HepG2 (cell line): ENCODE results near the gene VAC14. TPM values are rescaled to one million over a fixed set of nuclear protein-coding genes. Genes with fewer than 3 reads are reported as not detected.
A peak's percentile ranks its signal among the peaks of the same experiment; 100 is the strongest.

Source experiments
- DR1 ChIP-seq: sonication (generic); formaldehyde crosslinking; IDR thresholded peaks from 2 replicates; pipeline ENCODE4 v1.8.0; 2021; ENCODE audit warnings: mild to moderate bottlenecking, missing genetic modification reagents, inconsistent platforms
- HDAC2 ChIP-seq: sonication (generic); formaldehyde crosslinking; IDR thresholded peaks from 2 replicates; pipeline ENCODE4 v1.4.0; 2020; ENCODE audit warnings: missing genetic modification reagents
- HOXA5 ChIP-seq: sonication (generic); formaldehyde crosslinking; IDR thresholded peaks from 2 replicates; pipeline ENCODE4 v1.4.0; 2020; ENCODE audit warnings: missing genetic modification reagents
- KDM4B ChIP-seq: sonication (generic); formaldehyde crosslinking; IDR thresholded peaks from 2 replicates; pipeline ENCODE4 v1.4.0; 2020; ENCODE audit warnings: missing genetic modification reagents
- MIER3 ChIP-seq: IDR thresholded peaks from 2 replicates; pipeline ENCODE4 v1.6.1; 2016; ENCODE audit warnings: missing compliant biosample characterization, borderline replicate concordance
- PHF20 ChIP-seq: sonication (generic); formaldehyde crosslinking; IDR thresholded peaks from 2 replicates; pipeline ENCODE4 v1.5.0; 2020; ENCODE audit warnings: mild to moderate bottlenecking, missing genetic modification reagents
- SP2 ChIP-seq: sonication (generic); formaldehyde crosslinking; IDR thresholded peaks from 2 replicates; pipeline ENCODE4 v1.5.1; 2020; ENCODE audit warnings: mild to moderate bottlenecking, missing genetic modification reagents
- ZFP1 ChIP-seq: IDR thresholded peaks from 2 replicates; pipeline ENCODE4 v1.6.1; 2016
- ZNF33A ChIP-seq: sonication (generic); formaldehyde crosslinking; IDR thresholded peaks from 2 replicates; pipeline ENCODE4 v1.5.1; 2020; ENCODE audit warnings: missing genetic modification reagents, mild to moderate bottlenecking, moderate library complexity, borderline replicate concordance
- ZNF446 ChIP-seq: sonication (generic); formaldehyde crosslinking; IDR thresholded peaks from 2 replicates; pipeline ENCODE4 v1.5.0; 2020; ENCODE audit warnings: mild to moderate bottlenecking, missing genetic modification reagents
- polyA plus RNA-seq, 8 experiments: library from polyadenylated mRNA; depleted of rRNA in 3 of 8; stranded (reverse) in 7 of 8; unstranded in 1 of 8; fragments of >200 nt; fragmentation: Illumina TruSeq in 4 of 8; extraction: Trizol in 4 of 8; gene quantifications; 2 replicates each; pipeline versions ENCODE4 v1.2.1 to v1.2.3, GENCODE V29; 2011 to 2016; ENCODE audit warnings: low read depth in 4 of 8, missing spikeins in 1 of 8, mixed read lengths in 1 of 8; ENCODE audit not compliant: insufficient read depth in 1 of 8
- total RNA-seq, 5 experiments: library from RNA; depleted of rRNA; stranded (reverse); fragments of >200 nt; fragmentation: Illumina TruSeq; extraction: Trizol; gene quantifications; 2 replicates each; pipeline ENCODE4 v1.2.3, GENCODE V29; 2016; ENCODE audit warnings: low read depth in 1 of 5
- TF ChIP-seq, protein P1 (sequence below): sonication (generic); formaldehyde crosslinking; IDR thresholded peaks from 2 replicates; pipeline ENCODE4 v1.8.0; 2022; ENCODE audit warnings: missing genetic modification reagents, mild to moderate bottlenecking, moderate library complexity, borderline replicate concordance
- TF ChIP-seq, protein P2 (sequence below): sonication (generic); formaldehyde crosslinking; IDR thresholded peaks from 2 replicates; pipeline ENCODE4 v1.4.0; 2020; ENCODE audit warnings: low read depth, mild to moderate bottlenecking, missing genetic modification reagents
- TF ChIP-seq, protein P3 (sequence below): sonication (generic); formaldehyde crosslinking; conservative IDR thresholded peaks from 2 replicates; pipeline ENCODE4 v1.4.0; 2020; ENCODE audit warnings: missing genetic modification reagents
- TF ChIP-seq, protein P4 (sequence below): sonication (generic); formaldehyde crosslinking; IDR thresholded peaks from 2 replicates; pipeline ENCODE4 v1.4.0; 2020; ENCODE audit warnings: missing genetic modification reagents, borderline replicate concordance
- TF ChIP-seq, protein P5 (sequence below): sonication (generic); formaldehyde crosslinking; IDR thresholded peaks from 2 replicates; pipeline ENCODE4 v1.5.0; 2020; ENCODE audit warnings: missing genetic modification reagents
- TF ChIP-seq, protein P6 (sequence below): sonication (generic); formaldehyde crosslinking; IDR thresholded peaks from 2 replicates; pipeline ENCODE4 v1.4.0; 2020; ENCODE audit warnings: missing genetic modification reagents, mild to moderate bottlenecking, borderline replicate concordance

VAC14 gene
- total and polyA plus RNA-seq, 2 of the 13 experiments (the other 11 are each of a cell fraction or from before 2014, with no cell fraction given) = 23.5 to 24.6 TPM

DNA sequence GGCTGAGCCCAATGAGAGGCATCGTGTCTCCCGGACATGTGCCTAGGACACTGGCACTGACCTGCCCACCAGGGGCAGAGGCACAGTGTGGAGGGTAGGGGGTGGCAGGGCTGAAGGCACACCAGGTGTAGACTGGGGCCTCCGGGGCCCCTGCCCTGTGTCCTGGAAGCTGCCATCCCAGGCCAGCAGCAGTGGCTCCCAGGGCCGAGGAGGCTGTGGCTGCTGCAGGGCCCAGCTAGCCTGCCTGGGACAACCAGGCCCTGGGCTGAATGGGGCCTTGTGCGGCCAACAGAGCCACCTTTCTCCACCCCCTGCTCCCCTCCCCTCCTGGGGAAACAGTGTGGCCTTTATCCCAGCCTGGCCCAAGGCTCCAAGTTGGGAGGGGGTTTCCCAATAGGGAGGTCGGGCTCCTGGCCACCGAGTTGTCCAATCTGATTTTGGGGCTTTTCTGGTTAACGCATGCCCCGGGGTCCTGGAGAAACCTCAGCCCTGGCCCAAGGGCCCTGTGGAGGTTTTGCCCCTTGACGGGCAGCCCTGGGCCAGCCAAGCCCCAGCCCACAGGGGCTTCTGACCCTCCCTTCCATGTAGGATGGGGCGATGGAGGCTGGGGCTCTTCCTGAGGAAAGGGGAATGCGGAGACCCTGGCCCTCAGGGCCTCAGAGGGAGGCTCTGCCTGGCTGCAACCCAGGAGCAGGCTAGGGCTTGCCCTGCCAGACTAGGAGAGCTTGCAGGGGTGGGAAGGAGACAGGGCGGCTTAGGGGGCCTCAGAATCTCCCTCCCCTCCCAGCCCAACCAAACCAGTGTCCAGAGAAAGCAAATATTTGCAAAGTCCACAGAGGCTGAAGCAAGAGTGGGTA lies 119.3 kb downstream of the VAC14 start (continued):
- peak; percentile 75; the same call in 1 of the 2 replicates for TF ChIP-seq HOXA5 (CRISPR knock-in tag)
- TF ChIP-seq KDM4B (CRISPR knock-in tag) = no peak; the same call in 1 of the 2 replicates
- no peak for TF ChIP-seq SP2 (CRISPR knock-in tag)
- peak; percentile 91; the same call in 1 of the 2 replicates for TF ChIP-seq HDAC2 (CRISPR knock-in tag)
- TF ChIP-seq, protein P1, sequence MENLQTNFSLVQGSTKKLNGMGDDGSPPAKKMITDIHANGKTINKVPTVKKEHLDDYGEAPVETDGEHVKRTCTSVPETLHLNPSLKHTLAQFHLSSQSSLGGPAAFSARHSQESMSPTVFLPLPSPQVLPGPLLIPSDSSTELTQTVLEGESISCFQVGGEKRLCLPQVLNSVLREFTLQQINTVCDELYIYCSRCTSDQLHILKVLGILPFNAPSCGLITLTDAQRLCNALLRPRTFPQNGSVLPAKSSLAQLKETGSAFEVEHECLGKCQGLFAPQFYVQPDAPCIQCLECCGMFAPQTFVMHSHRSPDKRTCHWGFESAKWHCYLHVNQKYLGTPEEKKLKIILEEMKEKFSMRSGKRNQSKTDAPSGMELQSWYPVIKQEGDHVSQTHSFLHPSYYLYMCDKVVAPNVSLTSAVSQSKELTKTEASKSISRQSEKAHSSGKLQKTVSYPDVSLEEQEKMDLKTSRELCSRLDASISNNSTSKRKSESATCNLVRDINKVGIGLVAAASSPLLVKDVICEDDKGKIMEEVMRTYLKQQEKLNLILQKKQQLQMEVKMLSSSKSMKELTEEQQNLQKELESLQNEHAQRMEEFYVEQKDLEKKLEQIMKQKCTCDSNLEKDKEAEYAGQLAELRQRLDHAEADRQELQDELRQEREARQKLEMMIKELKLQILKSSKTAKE = peak; percentile 79
- TF ChIP-seq, protein P2, sequence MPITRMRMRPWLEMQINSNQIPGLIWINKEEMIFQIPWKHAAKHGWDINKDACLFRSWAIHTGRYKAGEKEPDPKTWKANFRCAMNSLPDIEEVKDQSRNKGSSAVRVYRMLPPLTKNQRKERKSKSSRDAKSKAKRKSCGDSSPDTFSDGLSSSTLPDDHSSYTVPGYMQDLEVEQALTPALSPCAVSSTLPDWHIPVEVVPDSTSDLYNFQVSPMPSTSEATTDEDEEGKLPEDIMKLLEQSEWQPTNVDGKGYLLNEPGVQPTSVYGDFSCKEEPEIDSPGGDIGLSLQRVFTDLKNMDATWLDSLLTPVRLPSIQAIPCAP (CRISPR knock-in tag) = no peak
- TF ChIP-seq, protein P3, sequence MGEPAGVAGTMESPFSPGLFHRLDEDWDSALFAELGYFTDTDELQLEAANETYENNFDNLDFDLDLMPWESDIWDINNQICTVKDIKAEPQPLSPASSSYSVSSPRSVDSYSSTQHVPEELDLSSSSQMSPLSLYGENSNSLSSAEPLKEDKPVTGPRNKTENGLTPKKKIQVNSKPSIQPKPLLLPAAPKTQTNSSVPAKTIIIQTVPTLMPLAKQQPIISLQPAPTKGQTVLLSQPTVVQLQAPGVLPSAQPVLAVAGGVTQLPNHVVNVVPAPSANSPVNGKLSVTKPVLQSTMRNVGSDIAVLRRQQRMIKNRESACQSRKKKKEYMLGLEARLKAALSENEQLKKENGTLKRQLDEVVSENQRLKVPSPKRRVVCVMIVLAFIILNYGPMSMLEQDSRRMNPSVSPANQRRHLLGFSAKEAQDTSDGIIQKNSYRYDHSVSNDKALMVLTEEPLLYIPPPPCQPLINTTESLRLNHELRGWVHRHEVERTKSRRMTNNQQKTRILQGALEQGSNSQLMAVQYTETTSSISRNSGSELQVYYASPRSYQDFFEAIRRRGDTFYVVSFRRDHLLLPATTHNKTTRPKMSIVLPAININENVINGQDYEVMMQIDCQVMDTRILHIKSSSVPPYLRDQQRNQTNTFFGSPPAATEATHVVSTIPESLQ (CRISPR knock-in tag) = no peak
- TF ChIP-seq ZFP1 (CRISPR knock-in tag) = no peak; the same call in 1 of the 2 replicates
- no peak for TF ChIP-seq PHF20 (CRISPR knock-in tag)
- TF ChIP-seq, protein P4, sequence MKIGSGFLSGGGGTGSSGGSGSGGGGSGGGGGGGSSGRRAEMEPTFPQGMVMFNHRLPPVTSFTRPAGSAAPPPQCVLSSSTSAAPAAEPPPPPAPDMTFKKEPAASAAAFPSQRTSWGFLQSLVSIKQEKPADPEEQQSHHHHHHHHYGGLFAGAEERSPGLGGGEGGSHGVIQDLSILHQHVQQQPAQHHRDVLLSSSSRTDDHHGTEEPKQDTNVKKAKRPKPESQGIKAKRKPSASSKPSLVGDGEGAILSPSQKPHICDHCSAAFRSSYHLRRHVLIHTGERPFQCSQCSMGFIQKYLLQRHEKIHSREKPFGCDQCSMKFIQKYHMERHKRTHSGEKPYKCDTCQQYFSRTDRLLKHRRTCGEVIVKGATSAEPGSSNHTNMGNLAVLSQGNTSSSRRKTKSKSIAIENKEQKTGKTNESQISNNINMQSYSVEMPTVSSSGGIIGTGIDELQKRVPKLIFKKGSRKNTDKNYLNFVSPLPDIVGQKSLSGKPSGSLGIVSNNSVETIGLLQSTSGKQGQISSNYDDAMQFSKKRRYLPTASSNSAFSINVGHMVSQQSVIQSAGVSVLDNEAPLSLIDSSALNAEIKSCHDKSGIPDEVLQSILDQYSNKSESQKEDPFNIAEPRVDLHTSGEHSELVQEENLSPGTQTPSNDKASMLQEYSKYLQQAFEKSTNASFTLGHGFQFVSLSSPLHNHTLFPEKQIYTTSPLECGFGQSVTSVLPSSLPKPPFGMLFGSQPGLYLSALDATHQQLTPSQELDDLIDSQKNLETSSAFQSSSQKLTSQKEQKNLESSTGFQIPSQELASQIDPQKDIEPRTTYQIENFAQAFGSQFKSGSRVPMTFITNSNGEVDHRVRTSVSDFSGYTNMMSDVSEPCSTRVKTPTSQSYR = no peak; the same call in 1 of the 2 replicates
- TF ChIP-seq, protein P5, sequence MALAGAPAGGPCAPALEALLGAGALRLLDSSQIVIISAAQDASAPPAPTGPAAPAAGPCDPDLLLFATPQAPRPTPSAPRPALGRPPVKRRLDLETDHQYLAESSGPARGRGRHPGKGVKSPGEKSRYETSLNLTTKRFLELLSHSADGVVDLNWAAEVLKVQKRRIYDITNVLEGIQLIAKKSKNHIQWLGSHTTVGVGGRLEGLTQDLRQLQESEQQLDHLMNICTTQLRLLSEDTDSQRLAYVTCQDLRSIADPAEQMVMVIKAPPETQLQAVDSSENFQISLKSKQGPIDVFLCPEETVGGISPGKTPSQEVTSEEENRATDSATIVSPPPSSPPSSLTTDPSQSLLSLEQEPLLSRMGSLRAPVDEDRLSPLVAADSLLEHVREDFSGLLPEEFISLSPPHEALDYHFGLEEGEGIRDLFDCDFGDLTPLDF = no peak; the same call in 1 of the 2 replicates
- TF ChIP-seq DR1 (CRISPR knock-in tag) = peak; percentile 79
- no peak for TF ChIP-seq ZNF33A (CRISPR knock-in tag)
- TF ChIP-seq MIER3 (CRISPR knock-in tag) = peak; percentile 53; the same call in 1 of the 2 replicates
- peak; percentile 57; the same call in 1 of the 2 replicates for TF ChIP-seq ZNF446
- TF ChIP-seq, protein P6, sequence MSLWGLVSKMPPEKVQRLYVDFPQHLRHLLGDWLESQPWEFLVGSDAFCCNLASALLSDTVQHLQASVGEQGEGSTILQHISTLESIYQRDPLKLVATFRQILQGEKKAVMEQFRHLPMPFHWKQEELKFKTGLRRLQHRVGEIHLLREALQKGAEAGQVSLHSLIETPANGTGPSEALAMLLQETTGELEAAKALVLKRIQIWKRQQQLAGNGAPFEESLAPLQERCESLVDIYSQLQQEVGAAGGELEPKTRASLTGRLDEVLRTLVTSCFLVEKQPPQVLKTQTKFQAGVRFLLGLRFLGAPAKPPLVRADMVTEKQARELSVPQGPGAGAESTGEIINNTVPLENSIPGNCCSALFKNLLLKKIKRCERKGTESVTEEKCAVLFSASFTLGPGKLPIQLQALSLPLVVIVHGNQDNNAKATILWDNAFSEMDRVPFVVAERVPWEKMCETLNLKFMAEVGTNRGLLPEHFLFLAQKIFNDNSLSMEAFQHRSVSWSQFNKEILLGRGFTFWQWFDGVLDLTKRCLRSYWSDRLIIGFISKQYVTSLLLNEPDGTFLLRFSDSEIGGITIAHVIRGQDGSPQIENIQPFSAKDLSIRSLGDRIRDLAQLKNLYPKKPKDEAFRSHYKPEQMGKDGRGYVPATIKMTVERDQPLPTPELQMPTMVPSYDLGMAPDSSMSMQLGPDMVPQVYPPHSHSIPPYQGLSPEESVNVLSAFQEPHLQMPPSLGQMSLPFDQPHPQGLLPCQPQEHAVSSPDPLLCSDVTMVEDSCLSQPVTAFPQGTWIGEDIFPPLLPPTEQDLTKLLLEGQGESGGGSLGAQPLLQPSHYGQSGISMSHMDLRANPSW = peak; percentile 71; the same call in 1 of the 2 replicates
